Head of caudate nucleus (tissue), 42 donors: ENCODE data around the gene TGM1.
"Not testable (repeated sequence)": the region's sequence is repeated elsewhere in the genome, so short reads cannot be mapped to it uniquely, and the experiment has no call there.

Source experiments
- DNase-seq, 42 donors: peaks; one replicate each; pipeline versions ENCODE4 v3.0.0 to v3.0.0-alpha.2; 2020 to 2021; ENCODE audit warnings: mixed read lengths in 7 of 42
- intact Hi-C: fragments of 100-400 bp; cut with DNase I; formaldehyde crosslinking; loops from one replicate; pipeline ENCODE4 v1.15.0; 2022

TGM1 gene

GRCh38 chr14:24224618-24225071 lies 38.3 kb downstream of the TGM1 start:
- no peak for DNase-seq
- intact Hi-C loops: no loop called here

DNA sequence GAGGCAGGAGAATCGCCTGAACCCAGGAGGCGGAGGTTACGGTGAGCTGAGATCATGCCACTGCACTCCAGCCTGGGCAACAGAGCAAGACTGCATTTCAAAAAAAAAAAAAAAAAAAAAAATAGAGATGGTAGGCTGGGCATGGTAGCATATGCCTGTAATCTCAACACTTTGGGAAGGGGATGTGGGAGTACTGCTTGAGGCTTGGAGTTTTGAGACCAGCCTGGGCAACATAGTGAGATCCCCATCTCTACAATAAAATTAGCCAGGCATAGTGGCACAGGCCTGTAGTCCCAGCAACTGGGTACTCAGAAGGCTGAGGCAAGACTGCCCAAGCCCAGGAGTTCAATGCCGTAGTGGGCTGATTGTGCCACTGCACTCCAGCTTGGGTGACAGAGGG lies 40.0 kb downstream of the TGM1 start:
- DNase-seq: peak in 1 of 42 donors; percentile 13
- intact Hi-C loops: not testable (repeated sequence)

- DNase-seq: no peak
- intact Hi-C loops: no loop called here
Measured at GRCh38 chr14:24219521-24219920, 43.5 kb downstream of the TGM1 start.

DNA sequence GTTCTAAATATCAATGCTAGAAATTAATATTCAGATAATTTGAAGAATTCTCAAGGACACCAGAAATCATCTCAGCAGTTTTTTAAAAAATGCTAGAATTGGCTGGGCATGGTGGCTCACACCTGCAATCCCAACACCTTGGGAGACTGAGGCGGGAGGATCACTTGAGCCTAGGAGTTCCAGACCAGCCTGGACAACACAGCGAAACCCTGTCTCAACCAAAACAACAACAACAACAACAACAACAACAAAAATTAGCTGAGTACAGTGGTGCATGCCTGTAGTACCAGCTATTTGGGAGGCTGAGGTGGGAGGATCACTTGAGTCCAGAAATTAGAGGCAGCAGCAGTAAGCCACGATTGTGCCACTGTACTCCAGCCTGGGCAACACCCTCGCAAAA lies 43.9 kb downstream of the TGM1 start:
- DNase-seq: no peak
- intact Hi-C loops: no loop called here

GRCh38 chr14:24216876-24217275 lies 46.1 kb downstream of the TGM1 start:
- intact Hi-C loops: loop anchor here (2.0 kb wide), 1 partner anchor 16 kb away; the partner anchor contains the start of genes GMPR2 and NEDD8
- not testable (repeated sequence) for DNase-seq

GRCh38 chr14:24216345-24216699 lies 46.7 kb downstream of the TGM1 start:
- intact Hi-C loops: loop anchor here (2.0 kb wide), 1 partner anchor 16 kb away; the partner anchor contains the start of genes GMPR2 and NEDD8
- no peak for DNase-seq

GRCh38 chr14:24215495-24216344 lies 47.3 kb downstream of the TGM1 start, which contains the start of gene MDP1:
Gene MDP1, minus strand, starts transcription at chr14:24216066. Its CDS starts 111 bp downstream, at chr14:24215955.
- intact Hi-C loops: loop anchor here (2.0 kb wide), 1 partner anchor 17 kb away; the partner anchor contains the start of genes GMPR2 and NEDD8
- peak; percentile 76 to 96 (median 88) for DNase-seq

- intact Hi-C loops: no loop called here
- DNase-seq: peak in 1 of 42 donors; percentile 19
Measured at GRCh38 chr14:24213866-24214662, 48.9 kb downstream of the TGM1 start.

- peak; percentile 87 to 97 (median 94) for DNase-seq
Measured at GRCh38 chr14:24212924-24213865, 49.8 kb downstream of the TGM1 start, which contains the start of gene CHMP4A. Gene CHMP4A, minus strand, starts transcription at chr14:24213488. Its CDS starts 49 bp downstream, at chr14:24213439.

GRCh38 chr14:24211311-24211710 lies 51.7 kb downstream of the TGM1 start:
- intact Hi-C loops: no loop called here
- DNase-seq: no peak

More at GRCh38 chr14:24212924-24213865, 49.8 kb downstream of the TGM1 start, which contains the start of gene CHMP4A:
- intact Hi-C loops: no loop called here

DNA sequence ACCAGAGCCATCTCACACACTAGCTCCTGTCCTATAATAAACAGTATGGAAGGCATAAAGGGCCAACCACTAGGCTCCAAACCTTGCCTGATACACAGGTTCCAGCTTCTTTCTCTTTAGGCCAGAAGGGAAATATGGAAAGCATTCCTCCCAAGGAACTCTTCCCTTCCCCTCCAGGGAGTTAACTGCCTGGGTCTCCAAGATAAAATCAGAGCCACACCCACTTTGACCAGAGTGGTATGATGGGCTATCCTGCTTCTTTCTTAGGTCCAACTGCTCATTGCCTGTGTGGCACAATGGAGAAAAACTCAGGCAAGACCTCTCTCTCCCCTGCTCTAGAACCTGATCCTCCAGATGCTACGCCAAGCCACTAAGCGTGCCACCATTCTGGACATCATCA lies 55.4 kb downstream of the TGM1 start:
- peak in 2 of 42 donors; percentile 2 to 7 for DNase-seq
- intact Hi-C loops: no loop called here

- DNase-seq: peak in 2 of 42 donors; percentile 1 to 3
- intact Hi-C loops: no loop called here
Measured at GRCh38 chr14:24207104-24207551, 55.8 kb downstream of the TGM1 start.

- DNase-seq: peak in 2 of 42 donors; percentile 8 to 27
- intact Hi-C loops: no loop called here
Measured at GRCh38 chr14:24206260-24207103, 56.5 kb downstream of the TGM1 start.

- DNase-seq: peak in 1 of 42 donors; percentile 2
- intact Hi-C loops: no loop called here
Measured at GRCh38 chr14:24204163-24205146, 58.5 kb downstream of the TGM1 start.

- peak in 2 of 42 donors; percentile 3 to 11 for DNase-seq
- intact Hi-C loops: not testable (repeated sequence)
Measured at GRCh38 chr14:24203249-24203886, 59.6 kb downstream of the TGM1 start.

GRCh38 chr14:24202538-24202937 lies 60.4 kb downstream of the TGM1 start:
- DNase-seq: peak in 2 of 42 donors; percentile 0 to 2
- intact Hi-C loops: not testable (repeated sequence)
